Nephron progenitor cell (in vitro differentiated cells): Measurements from ENCODE around the gene SERPINB3.

Experiments
- DNase-seq: peaks from one replicate; pipeline ENCODE4 v3.0.0; 2021
- H3K27ac Mint-ChIP-seq: 2 replicates; pipeline ENCODE4 v1.8.0; 2021; ENCODE audit warnings: mild to moderate bottlenecking, moderate library complexity, mixed read lengths
- H3K27me3 Mint-ChIP-seq: 2 replicates; pipeline ENCODE4 v1.8.0; 2021; ENCODE audit warnings: mild to moderate bottlenecking, low read depth, mixed read lengths; ENCODE audit not compliant: poor library complexity
- H3K36me3 Mint-ChIP-seq: 2 replicates; pipeline ENCODE4 v1.8.0; 2021; ENCODE audit warnings: low read depth, mixed read lengths
- H3K4me1 Mint-ChIP-seq: 2 replicates; pipeline ENCODE4 v1.8.0; 2021; ENCODE audit warnings: mixed read lengths
- H3K4me3 Mint-ChIP-seq: 2 replicates; pipeline ENCODE4 v1.8.0; 2021; ENCODE audit warnings: mild to moderate bottlenecking, moderate library complexity, mixed read lengths
- H3K9me3 Mint-ChIP-seq: 2 replicates; pipeline ENCODE4 v1.8.0; 2021; ENCODE audit warnings: mild to moderate bottlenecking, moderate library complexity, mixed read lengths
- TF ChIP-seq, protein P1 (sequence below): fragments of 200-600 bp; sonication (generic); IDR thresholded peaks from 2 replicates; pipeline ENCODE4 v1.5.0; 2021; ENCODE audit warnings: antibody characterized with exemption

SERPINB3 gene

GRCh38 chr18:63700501-63700900, 38.8 kb upstream of the SERPINB3 start:
- Mint-ChIP-seq H3K4me1 (no peaks in the 10 kb centered on the region), H3K9me3 (no peaks in the 10 kb centered on the region), H3K27ac (no peak overlapping the region), H3K4me3 (no peak overlapping the region), H3K36me3 (no peaks in the 10 kb centered on the region), H3K27me3 (peaks cover 6% of the 10 kb centered on the region)
- TF ChIP-seq, protein P1, sequence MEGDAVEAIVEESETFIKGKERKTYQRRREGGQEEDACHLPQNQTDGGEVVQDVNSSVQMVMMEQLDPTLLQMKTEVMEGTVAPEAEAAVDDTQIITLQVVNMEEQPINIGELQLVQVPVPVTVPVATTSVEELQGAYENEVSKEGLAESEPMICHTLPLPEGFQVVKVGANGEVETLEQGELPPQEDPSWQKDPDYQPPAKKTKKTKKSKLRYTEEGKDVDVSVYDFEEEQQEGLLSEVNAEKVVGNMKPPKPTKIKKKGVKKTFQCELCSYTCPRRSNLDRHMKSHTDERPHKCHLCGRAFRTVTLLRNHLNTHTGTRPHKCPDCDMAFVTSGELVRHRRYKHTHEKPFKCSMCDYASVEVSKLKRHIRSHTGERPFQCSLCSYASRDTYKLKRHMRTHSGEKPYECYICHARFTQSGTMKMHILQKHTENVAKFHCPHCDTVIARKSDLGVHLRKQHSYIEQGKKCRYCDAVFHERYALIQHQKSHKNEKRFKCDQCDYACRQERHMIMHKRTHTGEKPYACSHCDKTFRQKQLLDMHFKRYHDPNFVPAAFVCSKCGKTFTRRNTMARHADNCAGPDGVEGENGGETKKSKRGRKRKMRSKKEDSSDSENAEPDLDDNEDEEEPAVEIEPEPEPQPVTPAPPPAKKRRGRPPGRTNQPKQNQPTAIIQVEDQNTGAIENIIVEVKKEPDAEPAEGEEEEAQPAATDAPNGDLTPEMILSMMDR: no peak
- DNase-seq: no peak

- Mint-ChIP-seq H3K9me3 (peaks cover 14% of the 10 kb centered on the region), H3K4me3 (no peak overlapping the region), H3K4me1 (no peaks in the 10 kb centered on the region), H3K36me3 (no peaks in the 10 kb centered on the region), H3K27me3 (peaks cover 11% of the 10 kb centered on the region), H3K27ac (no peak overlapping the region)
- no peak for DNase-seq
- TF ChIP-seq, protein P1: no peak
Observed at GRCh38 chr18:63697097-63697660, 35.5 kb upstream of the SERPINB3 start.

DNA sequence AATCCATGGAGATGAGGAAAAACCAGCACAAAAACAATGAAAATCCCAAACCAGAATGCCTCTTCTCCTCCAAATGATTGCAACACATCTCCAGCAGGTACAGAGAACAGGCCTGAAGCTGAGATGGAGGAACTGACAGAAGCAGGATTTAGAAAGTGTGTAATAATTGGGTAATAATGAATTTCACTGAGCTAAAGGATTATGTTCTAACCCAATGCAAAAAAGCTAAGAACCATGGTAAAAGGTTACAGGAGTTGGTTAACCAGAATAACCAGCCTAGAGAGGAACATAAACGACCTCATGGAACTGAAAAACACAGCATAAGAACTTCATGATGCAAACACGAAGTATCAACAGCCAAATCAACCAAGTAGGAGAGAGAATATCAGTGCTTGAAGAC, 27.4 kb upstream of the SERPINB3 start:
- Mint-ChIP-seq H3K4me3 (no peak overlapping the region), H3K27me3 (peaks cover 11% of the 10 kb centered on the region)
- TF ChIP-seq, protein P1: no peak

GRCh38 chr18:63686871-63687270, 25.2 kb upstream of the SERPINB3 start:
- no peak overlapping the region for H3K27ac Mint-ChIP-seq
- H3K4me3 Mint-ChIP-seq: no peak overlapping the region
- no peaks in the 10 kb centered on the region for H3K36me3 Mint-ChIP-seq
- peaks cover 24% of the 10 kb centered on the region for H3K9me3 Mint-ChIP-seq
- peaks cover 4% of the 10 kb centered on the region for H3K27me3 Mint-ChIP-seq
- peaks cover 16% of the 10 kb centered on the region for H3K4me1 Mint-ChIP-seq
- TF ChIP-seq, protein P1: no peak
- DNase-seq: no peak

More for the DNA sequence above, 27.4 kb upstream of the SERPINB3 start:
- no peaks in the 10 kb centered on the region for H3K4me1 Mint-ChIP-seq
- no peaks in the 10 kb centered on the region for H3K36me3 Mint-ChIP-seq
- no peak overlapping the region for H3K27ac Mint-ChIP-seq
- peaks cover 35% of the 10 kb centered on the region for H3K9me3 Mint-ChIP-seq
- DNase-seq: no peak

DNA sequence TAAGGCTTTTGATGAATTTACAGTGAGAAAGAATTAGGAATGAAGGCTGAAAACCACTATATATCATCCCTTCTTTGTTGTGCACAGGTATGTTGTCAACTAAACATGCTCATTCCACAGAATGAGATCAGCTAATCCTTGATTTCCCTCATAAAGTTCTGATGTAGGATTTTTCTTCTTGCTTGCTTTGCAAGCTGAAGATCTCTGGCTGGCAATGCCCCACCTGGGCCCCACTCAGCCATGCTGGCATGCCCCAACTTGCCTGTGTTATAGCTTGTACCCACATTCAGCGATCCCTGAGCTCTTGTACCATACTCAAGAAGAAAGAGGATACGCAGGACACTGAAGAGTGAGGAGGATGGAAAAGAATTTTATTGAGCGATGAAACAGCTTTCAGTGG, 23.0 kb upstream of the SERPINB3 start:
- no peak for DNase-seq
- Mint-ChIP-seq H3K9me3 (peaks cover 13% of the 10 kb centered on the region), H3K27me3 (peaks cover 4% of the 10 kb centered on the region), H3K4me1 (peaks cover 18% of the 10 kb centered on the region), H3K4me3 (no peak overlapping the region), H3K27ac (no peak overlapping the region), H3K36me3 (no peaks in the 10 kb centered on the region)
- TF ChIP-seq, protein P1: no peak

- TF ChIP-seq, protein P1: no peak
- H3K27ac Mint-ChIP-seq: no peak overlapping the region
- peaks cover 5% of the 10 kb centered on the region for H3K9me3 Mint-ChIP-seq
- DNase-seq: no peak
- no peaks in the 10 kb centered on the region for H3K36me3 Mint-ChIP-seq
- peaks cover 18% of the 10 kb centered on the region for H3K4me1 Mint-ChIP-seq
- peaks cover 4% of the 10 kb centered on the region for H3K27me3 Mint-ChIP-seq
- no peak overlapping the region for H3K4me3 Mint-ChIP-seq
Observed at GRCh38 chr18:63683890-63684289, 22.2 kb upstream of the SERPINB3 start.
